Measurements from ENCODE around the gene ARHGAP27.

- no peak for TF ChIP-seq POLR2A (IDR thresholded peaks at IDR 0.05; ENCODE audit: low read length)
- TF ChIP-seq GATA1 (IDR thresholded peaks at IDR 0.05; ENCODE audit: low read depth, low read length) = no peak
Measured at GRCh38 chr17:45382226-45382625, 50.4 kb downstream of the ARHGAP27 start.
